GM12875 (cell line): ENCODE measurements around the gene SLC35A4.
A peak's percentile ranks its signal among the peaks of the same experiment; 100 is the strongest.

Experiments
- H3K4me3 ChIP-seq: one replicate; pipeline ENCODE4 v1.5.1; 2011; ENCODE audit warnings: low read depth, low read length, control low read depth
- CTCF ChIP-seq: IDR thresholded peaks from 2 replicates; pipeline ENCODE4 v1.5.1; 2011; ENCODE audit warnings: low read depth, mild to moderate bottlenecking, control low read depth, inconsistent platforms, low read length, moderate library complexity, borderline replicate concordance; ENCODE audit not compliant: insufficient read depth

The SLC35A4 gene

GRCh38 chr5:140546851-140547507 lies 17.6 kb upstream of the SLC35A4 start:
- no peak for TF ChIP-seq CTCF
- no peak overlapping the region for H3K4me3 ChIP-seq

- peak; percentile 59 for TF ChIP-seq CTCF
- H3K4me3 ChIP-seq, result peak within 1 kb of the TSS; percentile 17
Measured at GRCh38 chr5:140547508-140548299, 16.9 kb upstream of the SLC35A4 start, which contains the start of gene EIF4EBP3. Gene EIF4EBP3 (plus strand): TSS chr5:140547662. CDS start chr5:140547738, 76 bp downstream.

GRCh38 chr5:140548300-140548688 lies 16.3 kb upstream of the SLC35A4 start:
- no peak for TF ChIP-seq CTCF
- no peak overlapping the region for H3K4me3 ChIP-seq

- H3K4me3 ChIP-seq, result no peak overlapping the region
Measured at GRCh38 chr5:140548791-140549190, 15.8 kb upstream of the SLC35A4 start.

GRCh38 chr5:140549237-140550144 lies 15.1 kb upstream of the SLC35A4 start:
- no peak for TF ChIP-seq CTCF

More at GRCh38 chr5:140548791-140549190, 15.8 kb upstream of the SLC35A4 start:
- no peak for TF ChIP-seq CTCF

GRCh38 chr5:140550147-140551079 lies 14.2 kb upstream of the SLC35A4 start:
- TF ChIP-seq CTCF, result no peak
- no peak overlapping the region for H3K4me3 ChIP-seq

More at GRCh38 chr5:140549237-140550144, 15.1 kb upstream of the SLC35A4 start:
- no peak overlapping the region for H3K4me3 ChIP-seq
